SK-N-MC (cell line): ENCODE measurements around the gene SPINDOC.

ENCODE experiments used
- EZH2 ChIP-seq: fragments of 200-600 bp; sonication (generic); IDR thresholded peaks from one replicate; pipeline ENCODE4 v1.6.1; 2017; ENCODE audit warnings: antibody characterized with exemption
- POLR2AphosphoS5 ChIP-seq: IDR thresholded peaks from 2 replicates; pipeline ENCODE4 v1.6.1; 2012; ENCODE audit warnings: mild to moderate bottlenecking, low read depth, low read length, borderline replicate concordance

DNA sequence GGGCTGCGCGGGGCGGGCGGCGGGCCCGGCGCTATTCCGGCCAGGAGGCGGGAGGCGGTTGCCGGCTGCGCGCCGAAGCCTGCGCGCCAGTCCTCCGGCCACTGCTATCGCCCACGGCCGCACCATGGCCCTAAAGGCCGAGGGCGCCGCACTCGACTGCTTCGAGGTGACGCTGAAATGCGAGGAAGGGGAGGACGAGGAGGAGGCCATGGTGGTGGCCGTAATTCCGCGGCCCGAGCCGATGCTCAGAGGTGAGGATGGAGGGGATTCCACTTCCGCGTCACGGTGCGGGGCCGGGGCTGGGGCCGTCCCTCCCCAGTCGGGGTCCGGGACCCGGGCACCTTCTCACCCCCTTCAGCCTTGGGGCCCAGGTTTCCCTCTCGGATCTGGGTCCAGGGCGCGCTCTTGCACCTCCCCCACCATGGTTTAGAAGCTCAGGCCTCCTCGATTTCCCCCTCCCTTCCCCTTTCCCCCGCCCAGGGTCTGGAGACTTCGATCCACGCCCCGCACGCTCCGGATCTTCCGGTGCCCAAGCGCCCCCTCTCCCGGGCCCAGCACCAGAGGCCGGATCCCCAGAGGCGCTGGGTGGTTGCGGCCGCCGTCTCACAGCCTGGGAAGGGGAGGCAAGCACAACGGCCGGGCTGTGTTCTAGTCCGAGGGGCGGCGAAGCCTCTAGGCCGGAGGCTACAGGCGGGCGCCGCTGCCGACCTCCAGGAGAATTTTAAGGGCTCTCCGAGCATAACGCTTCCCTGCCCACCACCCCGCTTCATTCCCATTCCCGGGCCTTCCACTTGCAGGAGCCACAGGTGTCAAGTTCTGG lies 517 bp downstream of the SPINDOC start:
- TF ChIP-seq EZH2 (no peak), POLR2AphosphoS5 (no peak; the same call in 1 of the 2 replicates)
